HG03039 (cell line): ENCODE results near the gene IRS2.

Source experiments
- ATAC-seq: cut with Tn5 transposase; IDR thresholded peaks from one replicate; pipeline ENCODE4 v1.9.1; 2021; ENCODE audit warnings: mild to moderate bottlenecking, moderate library complexity; ENCODE audit not compliant: unreplicated experiment

Gene IRS2

DNA sequence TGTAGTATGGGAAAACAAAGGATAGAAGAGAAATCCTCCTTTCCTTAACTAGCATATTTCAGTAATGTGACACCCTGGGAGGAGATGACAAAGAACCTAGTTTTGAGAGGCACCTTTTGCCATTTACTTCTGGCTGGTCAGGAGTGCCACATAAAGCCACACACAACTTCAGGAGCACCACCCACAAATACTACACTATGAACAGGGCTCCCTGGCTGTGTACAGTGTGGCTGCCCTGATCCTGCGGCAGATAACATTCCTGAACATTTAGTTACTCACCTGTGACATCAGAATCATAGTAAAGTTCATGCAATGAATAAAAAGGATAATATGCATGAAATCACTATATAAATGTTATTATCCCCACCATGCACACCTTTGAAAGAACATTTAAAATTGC is 17.4 kb upstream of the IRS2 start:
- ATAC-seq = no peak

DNA sequence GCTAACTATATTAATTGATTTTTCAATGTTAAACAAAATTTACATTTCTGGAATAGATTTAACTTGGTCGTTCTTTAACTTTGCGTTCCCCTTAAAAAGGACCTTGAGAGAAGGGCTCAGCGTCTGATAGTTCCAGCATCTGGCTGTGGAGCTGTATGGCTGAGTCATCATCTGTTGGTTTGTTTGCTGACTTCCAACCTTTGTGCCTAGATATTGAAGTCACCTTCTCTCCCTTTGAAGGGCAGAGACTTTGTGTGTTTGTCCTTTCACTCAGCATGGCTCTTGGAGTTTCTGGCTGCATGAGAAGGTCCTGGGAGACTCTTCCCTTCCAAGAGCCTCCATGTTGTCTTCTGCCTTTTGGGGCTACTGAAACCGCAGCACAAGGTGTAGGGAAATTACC is 16.6 kb upstream of the IRS2 start:
- no peak for ATAC-seq

DNA sequence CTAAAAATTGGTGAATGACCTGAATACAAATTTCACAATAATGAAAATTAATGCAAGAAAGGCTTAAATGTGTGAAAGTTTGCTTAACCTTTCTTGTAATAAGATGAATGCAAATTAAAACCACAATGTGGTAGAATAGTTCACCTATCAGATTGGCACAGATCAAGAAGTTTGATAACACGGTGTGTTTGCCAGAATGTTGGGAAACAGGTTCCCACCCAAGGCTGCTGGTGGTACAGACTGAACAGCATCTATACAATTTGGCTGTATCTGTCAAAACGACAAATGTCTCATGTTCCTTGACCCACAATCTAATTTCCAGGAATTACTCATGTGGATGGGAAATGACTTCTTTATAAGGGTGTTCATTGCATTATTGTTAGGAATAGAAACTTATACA is 8.6 kb upstream of the IRS2 start:
- ATAC-seq = no peak

DNA sequence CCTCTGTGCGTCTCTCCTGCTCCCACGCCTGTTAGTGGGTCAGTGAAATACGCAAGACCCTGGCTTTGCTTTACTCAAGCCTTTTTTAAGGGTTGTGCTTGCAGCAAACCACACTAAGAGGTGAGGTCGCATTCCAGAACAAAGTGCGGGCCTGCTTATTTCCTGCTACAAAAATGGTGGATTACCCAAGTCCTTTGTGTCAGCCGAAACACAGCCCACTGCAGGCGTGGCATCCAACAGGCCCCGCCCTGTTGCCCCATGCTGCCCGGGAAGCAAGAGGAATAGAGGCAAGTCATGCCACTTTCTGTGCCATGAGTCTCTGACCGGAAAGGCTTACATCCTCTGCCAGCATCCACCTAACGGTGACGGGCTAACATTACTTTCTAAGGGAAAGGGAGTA is 7.7 kb upstream of the IRS2 start:
- no peak for ATAC-seq

DNA sequence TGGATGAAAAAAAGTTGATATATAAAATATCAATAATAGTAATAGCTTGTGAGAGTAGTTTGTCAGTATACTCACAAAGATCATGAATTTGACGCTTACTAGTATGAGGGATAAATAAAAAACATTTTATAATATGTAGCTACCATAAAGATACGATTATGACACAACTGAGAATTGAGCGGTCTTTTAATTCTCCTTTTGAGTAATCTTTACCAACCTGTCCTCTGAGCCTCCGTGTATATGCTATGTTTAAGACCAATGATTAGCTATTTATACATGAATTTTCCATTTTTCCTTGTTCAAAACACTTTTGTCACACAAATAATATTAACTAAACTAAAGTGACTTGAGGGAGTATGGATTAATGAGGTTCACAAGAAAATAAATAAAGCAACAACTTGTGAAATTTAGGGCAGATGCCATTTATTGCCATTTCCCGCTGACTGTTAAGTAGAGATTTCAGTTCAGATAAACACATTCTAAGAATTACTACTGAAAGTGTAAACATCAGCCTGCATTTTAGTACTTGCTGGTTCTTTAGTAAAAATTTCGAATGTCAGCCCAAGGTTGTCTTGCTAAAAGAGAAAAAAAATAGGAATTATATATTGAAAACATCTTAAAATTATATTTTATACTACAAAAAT is 6.2 kb upstream of the IRS2 start:
- ATAC-seq = no peak

DNA sequence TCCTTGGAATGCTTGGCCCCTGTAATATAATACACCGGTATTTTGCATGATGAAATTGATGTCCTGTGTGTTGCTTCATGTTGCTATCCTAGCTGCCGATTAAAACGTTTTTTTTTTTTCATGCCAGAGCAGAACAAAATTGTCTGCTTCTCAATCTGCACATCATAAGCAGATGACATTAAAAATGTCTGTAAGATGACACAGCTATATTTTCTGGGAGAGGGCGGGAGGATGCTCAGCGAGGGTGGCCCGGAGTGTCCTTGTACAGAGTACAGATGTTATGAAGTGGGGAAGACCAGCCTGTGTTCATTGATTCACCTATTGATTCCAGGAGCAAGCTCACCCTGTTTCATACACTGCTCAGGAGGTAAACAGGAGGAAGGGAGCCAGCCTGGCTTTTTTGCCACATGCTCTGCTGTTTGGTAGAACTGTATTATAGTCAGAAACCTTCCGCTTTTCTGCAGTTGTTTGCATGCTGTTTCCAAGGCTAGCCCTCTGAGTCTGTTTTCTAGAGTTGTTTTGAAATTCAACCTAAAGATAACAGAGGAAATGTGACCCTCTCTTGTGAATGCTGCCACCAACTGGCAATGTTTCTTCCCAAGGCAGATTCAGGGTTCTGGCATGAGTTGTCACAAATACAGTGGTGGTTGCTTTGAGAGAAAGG is 4.7 kb upstream of the IRS2 start:
- ATAC-seq = no peak

DNA sequence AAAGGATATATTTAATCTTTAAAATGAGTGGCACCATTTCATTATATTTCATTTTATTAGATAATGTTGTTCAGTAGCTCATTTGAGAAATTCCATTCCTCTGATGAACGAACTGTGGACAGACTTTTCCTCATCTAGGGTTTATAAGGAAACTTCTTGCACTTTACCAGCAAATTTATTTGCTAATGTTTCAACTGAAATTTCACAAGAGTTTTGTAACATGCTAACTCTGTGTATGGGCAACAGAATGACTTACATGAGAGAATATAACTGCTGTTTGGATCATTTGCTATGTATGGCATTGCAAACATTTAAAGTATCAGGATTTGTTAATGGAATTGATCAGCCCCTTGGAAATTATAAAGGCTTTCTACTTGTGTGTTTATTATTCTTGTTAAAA is 3.7 kb upstream of the IRS2 start:
- ATAC-seq = no peak

DNA sequence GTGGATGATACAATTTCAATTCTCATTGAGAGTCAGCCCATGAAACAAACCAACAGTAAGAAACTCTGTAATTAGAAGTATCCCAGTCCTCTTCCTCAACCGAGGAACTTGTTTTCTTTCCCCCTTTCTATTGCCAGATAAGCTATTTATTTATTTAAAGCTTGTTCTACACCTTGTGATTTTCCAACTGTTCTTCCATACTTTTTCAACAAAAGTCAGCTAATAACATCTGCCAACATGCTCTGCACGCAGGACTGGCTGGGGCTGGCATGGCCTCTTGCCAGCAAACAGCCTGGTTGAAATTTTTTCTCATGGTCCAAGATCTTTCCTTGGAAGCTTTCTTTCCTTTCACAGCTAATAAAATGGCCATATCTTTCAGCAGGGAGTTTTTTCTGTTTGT is 2.9 kb upstream of the IRS2 start:
- ATAC-seq = no peak

DNA sequence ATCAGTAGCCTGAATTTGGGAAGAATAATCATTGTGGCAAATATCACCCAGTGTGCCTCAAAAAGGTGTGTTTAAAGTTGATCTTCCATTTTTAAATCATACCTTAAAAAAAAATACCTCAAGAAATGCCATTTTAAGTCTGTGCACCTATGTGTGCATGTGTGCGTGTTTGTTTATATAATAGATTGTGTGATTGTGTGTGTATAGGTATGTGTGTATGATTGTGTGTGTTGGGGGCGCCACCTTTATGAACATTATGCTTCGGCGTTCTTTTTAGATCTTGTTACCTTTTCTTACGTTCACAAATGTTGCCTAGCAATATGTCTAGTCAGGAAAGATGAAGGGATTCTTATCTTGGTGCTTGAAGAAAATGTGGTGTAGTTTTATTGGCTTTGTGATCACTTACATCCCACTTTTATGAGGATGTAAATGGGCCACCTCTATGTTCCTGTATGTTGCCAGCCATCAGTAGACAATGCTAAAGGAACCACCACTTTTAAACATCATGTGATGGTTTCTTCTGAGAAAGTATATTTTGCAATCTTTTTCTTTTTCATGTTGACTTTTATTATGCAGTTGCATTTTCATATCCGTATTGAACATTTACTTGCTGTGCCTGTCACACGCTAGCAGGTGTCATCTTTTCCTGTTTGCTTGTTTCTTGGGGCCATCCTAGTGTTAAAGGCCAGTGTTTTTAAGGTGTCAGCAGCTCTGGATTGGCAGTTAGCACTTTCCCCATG is 2.2 kb upstream of the IRS2 start:
- ATAC-seq = no peak

DNA sequence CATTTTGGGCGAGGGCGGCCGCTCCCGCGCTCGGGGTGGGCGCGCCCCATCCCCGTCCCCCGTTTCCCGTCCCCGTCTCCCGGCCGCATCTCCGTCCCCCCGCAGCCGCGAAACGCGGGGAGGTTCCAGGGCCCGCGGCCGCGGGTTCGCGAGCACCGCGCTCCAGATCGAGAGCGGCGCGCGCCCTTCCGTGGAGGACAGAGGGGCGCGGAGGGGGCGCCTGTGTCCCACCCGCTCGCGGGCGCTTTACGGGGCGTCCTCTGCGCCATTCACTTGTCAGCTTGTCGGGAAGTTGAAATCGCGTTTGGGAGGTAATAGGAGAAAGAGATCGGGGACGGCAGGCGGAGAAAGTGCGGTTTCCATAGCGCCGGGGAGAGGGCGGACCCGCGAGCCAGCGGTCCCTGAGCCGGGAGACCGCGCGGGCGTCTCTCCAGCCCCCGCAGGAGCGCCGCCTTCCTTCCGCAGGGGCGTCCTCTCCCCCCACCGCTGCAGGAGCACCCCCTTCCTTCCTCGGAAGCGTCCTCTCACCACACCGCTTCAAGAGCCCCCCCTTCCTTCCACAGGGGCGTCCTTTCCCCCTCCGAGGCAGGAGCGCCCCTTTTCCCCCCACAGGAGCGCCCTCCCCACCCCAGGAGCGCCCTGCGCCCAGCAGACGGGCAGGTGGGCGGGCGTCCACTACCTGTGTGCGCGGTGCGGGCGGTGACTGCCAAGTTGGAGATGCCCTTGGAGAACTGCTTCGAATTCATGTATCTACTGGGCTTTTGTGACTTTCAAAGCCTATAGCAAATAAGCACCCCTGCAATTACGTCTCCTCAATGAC is 962 bp upstream of the IRS2 start:
- no peak for ATAC-seq

DNA sequence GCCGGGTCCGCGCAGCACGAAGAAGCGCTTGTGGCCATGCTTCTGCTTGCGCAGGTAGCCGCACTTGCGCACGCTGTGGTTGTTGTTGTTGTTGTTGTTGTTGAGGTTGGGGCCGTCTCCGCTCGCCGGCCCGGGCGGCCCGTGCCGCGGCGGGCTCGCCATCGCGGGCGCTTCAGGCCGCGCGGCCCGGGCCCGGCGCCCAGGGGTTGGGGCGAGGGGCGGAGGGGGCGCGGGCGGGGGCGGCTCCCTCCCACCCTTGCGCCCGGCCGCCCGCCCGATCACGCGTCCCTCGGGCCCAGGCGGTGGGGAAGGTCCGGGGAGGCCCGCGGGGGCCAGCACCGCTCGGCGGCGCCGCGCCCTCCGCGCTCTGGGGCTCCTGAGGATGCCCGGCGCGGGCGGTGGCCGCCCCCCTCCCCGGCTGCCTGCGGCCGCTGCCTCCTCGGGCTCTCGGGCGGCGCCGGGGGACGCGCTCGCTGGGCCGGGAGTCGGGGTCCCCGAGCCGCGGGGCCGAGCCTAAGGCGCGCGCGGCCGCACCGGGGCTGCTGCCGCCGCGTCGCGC is 412 bp downstream of the IRS2 start:
- peak; percentile 11 for ATAC-seq

DNA sequence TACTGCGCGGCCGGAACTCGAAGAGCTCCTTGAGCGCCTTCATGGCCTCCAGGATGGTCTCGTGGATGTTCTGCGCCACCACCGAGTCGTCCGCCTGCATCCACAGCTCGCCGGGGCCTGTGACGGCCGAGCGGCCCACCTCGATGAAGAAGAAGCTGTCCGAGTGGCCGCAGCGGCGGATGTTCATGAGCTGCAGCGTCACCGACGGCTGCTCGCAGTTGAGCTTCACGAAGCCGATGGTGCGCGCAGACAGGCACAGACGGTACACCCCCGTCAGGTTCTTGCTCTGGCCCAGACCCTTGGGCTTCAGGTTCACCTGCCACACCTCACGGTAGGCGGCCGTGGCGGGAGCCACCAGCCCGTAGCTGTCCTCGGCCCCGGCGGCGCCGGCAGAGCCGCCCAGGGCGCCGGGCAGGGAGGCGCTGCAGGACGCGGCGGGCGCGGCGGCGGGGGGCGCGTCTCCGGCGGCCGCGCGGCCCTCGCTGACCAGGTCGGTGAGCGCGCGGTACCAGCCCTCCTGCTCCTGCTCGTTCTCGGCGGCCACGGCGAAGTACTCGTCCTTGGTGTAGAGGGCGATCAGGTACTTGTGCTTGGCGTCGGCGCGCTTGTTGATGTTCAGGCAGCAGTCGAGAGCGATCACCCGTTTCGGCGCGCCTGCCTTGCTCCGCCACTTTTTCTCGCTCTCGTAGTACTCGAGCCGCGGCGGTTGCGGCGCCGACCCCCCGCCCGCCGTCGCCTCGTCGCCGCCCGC is 1.1 kb downstream of the IRS2 start:
- ATAC-seq = no peak

DNA sequence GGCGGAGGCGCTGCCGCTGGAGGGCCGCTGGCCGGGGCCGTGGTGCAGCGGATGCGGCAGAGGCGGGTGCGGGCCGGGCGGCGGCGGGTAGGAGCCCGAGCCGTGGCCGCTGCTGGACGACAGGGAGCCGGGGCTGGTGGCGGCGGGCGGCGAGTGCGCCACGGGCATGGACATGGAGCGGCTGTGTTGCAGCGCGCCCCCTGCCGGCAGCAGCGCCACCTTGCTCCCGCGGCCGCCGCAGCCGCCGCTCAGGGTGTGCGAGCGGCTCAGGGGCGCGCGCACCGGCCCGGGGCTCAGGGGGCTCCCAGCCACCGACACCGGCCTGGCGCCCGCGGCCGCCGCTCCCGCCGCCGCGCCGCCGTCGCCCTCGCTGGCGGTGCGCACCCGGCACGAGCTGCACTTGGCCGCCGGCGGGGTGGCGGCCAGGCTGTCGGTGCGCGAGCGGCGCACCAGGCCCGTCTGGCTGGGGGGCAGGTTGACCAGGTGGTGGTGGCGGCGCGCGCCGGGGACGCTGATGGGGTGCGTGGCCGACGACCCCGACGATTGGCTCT is 1.7 kb downstream of the IRS2 start:
- ATAC-seq = no peak

DNA sequence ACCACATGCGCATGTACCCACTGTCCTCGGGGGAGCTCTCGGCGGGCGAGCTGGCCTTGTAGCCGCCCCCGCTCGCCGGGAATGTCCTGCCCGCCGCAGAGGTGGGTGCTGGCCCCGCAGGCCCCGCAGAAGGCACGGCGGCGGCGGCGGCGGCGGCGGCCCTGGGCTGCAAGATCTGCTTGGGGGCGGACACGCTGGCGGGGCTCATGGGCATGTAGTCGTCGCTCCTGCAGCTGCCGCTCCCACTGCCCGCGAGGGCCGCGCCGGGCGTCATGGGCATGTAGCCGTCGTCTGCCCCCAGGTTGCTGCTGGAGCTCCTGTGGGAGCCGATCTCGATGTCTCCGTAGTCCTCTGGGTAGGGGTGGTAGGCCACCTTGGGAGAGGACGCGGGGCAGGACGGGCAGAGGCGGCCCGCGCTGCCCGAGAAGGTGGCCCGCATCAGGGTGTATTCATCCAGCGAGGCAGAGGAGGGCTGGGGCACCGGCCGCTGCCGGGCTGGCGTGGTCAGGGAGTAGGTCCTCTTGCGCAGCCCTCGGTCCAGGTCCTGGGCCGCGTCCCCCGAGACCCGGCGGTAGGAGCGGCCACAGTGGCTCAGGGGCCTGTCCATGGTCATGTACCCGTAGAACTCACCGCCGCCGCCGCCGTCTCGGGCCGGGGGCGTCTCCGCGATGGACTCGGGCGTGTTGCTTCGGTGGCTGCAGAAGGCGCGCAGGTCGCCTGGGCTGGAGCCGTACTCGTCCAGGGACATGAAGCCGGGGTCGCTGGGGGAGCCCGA is 2.4 kb downstream of the IRS2 start:
- no peak for ATAC-seq

DNA sequence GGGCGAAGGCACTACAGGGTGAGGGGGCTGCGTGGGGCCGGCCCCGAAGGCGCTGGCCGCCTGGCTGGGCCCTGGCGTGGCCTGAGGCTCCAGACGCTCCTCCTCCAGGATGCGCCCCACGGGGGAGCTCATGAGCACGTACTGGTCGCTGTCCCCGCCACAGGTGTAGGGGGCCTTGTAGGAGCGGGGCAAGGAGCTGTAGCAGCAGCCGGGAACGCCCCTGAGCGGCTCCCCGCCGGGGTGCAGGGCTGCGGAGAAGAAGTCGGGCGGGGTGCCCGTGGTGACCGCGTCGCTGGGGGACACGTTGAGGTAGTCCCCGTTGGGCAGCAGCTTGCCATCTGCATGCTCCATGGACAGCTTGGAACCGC is 3.0 kb downstream of the IRS2 start:
- no peak for ATAC-seq

DNA sequence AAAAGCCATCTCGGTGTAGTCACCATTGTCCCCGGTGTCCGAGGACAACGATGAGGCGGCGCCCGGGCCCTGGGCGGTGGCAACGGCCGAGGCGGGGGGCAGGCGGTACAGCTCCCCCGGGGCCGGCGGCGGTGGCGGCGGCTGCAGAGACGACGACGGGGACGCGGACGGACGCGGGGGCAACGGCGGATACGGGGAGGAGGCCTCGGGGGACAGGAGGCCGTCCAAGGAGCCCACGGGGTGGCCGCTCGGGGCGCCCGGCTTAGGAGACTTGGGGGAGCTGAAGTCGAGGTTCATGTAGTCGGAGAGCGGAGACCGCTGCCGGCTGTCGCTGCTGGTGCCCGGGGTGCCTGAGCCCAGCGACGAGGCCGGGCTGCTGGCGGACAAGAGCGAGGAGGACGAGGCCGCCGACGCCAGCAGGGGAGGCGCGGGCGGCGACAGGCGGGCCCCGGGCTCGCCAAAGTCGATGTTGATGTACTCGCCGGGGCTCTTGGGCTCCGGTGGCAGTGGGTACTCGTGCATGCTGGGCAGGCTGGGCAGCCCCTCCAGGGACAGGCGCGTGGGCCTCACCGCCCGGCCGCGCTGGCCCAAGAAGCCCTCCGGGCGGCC is 3.5 kb downstream of the IRS2 start:
- no peak for ATAC-seq

DNA sequence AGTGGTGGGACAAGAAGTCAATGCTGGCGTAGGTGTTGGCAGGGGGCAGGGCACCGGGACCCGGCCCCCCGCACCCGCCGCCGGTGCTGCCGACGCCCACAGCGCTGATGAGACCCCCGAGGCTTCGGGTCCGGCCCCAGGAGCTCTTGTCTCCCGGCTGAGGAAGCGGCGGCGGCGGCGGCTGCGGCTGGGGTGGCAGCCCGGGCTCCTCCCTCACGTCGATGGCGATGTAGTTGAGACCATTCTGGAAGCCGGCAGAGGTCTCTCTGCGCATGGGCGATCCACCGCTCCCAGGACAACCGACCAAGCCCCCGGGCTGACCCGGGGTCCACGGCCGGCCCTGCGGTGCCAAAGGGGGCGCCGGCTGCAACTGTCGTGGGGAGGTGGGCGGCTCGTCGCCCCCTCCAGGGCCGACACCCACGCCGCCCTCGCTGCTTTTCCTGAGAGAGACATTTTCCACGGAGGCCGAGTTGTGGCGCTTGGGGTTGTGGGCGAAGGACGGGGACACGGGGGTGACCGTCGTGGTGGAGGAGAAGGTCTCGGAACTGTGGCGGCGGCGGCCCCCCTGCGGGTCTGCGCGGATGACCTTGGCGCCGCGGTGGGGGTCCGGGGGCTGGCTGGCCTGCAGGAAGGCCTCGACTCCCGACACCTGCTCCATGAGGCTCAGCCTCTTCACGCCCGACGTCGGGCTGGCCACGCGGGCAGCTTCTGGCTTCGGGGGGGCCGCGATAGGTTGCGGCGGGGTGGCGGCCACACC is 4.1 kb downstream of the IRS2 start:
- no peak for ATAC-seq

DNA sequence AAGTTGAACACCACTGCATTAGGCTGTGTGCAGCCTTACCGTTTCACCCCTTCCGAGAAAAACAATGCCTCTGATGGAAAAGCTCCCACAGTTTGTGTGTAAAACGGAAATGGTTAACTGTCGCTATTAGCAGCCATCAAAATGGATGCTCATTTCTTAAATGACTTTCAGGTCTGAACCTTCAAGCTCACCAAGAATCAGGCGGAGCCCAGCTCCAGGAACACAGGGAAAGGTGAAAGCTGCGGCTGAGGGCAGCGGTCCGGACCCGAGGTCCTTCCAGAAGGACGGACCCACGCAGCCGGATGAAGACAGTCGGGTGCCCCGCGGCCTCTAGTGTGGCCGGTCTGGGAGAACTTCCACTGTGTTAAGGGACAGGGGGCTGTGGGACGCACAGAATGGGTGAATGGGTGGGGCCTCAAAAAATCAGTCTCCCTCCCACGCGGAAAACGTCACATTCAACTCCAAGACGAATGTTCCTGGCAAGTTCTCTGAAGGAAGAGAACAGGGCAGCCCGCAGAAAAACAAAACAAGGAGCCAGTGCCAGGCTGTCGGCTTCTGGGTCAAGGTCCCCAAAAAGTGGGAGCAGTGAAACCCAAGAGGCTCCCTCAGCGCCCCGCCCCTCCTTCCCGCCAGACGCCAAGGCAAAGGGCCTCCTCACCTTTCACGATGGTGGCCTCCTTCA is 4.9 kb downstream of the IRS2 start:
- ATAC-seq = no peak
